Activated naive CD8-positive, alpha-beta T cell treated with anti-CD3 and anti-CD28 coated beads, Interleukin-2, amount 10 ng/mL, durations not matched to agents 7 days and 5 days (primary cell): ENCODE data around the gene GALM. TPM values are rescaled to one million over a fixed set of nuclear protein-coding genes. Genes with fewer than 3 reads are reported as not detected.
A peak's percentile ranks its signal among the peaks of the same experiment; 100 is the strongest.
"Not testable (repeated sequence)": the region's sequence is repeated elsewhere in the genome, so short reads cannot be mapped to it uniquely, and the experiment has no call there.

Experiments used
- ATAC-seq: fragments of 150-1000 bp; cut with Tn5 transposase; one replicate; pipeline ENCODE4 v1.10.0; 2021; ENCODE audit warnings: low read depth, moderate library complexity
- POLR2A ChIA-PET: fragments of 350-600 bp; sonication (Branson Sonifier 250); formaldehyde crosslinking; loops from one replicate; lab custom pipeline; 2021; ENCODE audit warnings: antibody characterized with exemption; lab: Charles Lee
- DNase-seq: peaks from one replicate; pipeline ENCODE4 v3.0.0; 2021
- H3K27ac Mint-ChIP-seq: one replicate; pipeline ENCODE4 v1.8.0; 2022; ENCODE audit warnings: mild to moderate bottlenecking, mixed read lengths
- H3K27me3 Mint-ChIP-seq: one replicate; pipeline ENCODE4 v1.8.0; 2022; ENCODE audit warnings: mild to moderate bottlenecking, moderate library complexity, mixed read lengths
- H3K36me3 Mint-ChIP-seq: one replicate; pipeline ENCODE4 v1.8.0; 2021; ENCODE audit warnings: mild to moderate bottlenecking, mixed read lengths
- H3K4me1 Mint-ChIP-seq: one replicate; pipeline ENCODE4 v1.8.0; 2021; ENCODE audit warnings: mixed read lengths
- H3K4me3 Mint-ChIP-seq: one replicate; pipeline ENCODE4 v1.8.0; 2022; ENCODE audit warnings: mild to moderate bottlenecking, moderate library complexity, mixed read lengths
- H3K9me3 Mint-ChIP-seq: one replicate; pipeline ENCODE4 v1.8.0; 2021; ENCODE audit warnings: mixed read lengths
- total RNA-seq, 2 experiments: library from RNA; stranded (reverse); gene quantifications; one replicate each; pipeline ENCODE4 v1.2.3, GENCODE V29; 2021

GALM gene
- total RNA-seq, 2 experiments from 2014 or later: 28.3 to 30.2 TPM

- POLR2A ChIA-PET: no interaction called here
- Mint-ChIP-seq H3K9me3 (peaks cover 3% of the 10 kb centered on the region), H3K4me3 (no peak overlapping the region), H3K36me3 (peaks cover 40% of the 10 kb centered on the region), H3K27me3 (no peaks in the 10 kb centered on the region), H3K27ac (no peak overlapping the region), H3K4me1 (peaks cover 36% of the 10 kb centered on the region)
- DNase-seq (no peak), ATAC-seq (no peak)
Observed at GRCh38 chr2:38711558-38711957, 45.6 kb downstream of the GALM start.

- ATAC-seq: no peak
- Mint-ChIP-seq H3K27ac (peak overlapping the region; percentile 17), H3K4me1 (peaks cover 33% of the 10 kb centered on the region), H3K4me3 (no peak overlapping the region), H3K9me3 (peaks cover 3% of the 10 kb centered on the region), H3K36me3 (peaks cover 44% of the 10 kb centered on the region), H3K27me3 (no peaks in the 10 kb centered on the region)
- DNase-seq: no peak
- POLR2A ChIA-PET: no interaction called here
Observed at GRCh38 chr2:38712413-38712812, 46.5 kb downstream of the GALM start.

- Mint-ChIP-seq H3K4me1 (peaks cover 33% of the 10 kb centered on the region), H3K9me3 (peaks cover 3% of the 10 kb centered on the region), H3K27me3 (no peaks in the 10 kb centered on the region), H3K36me3 (peaks cover 47% of the 10 kb centered on the region), H3K27ac (no peak overlapping the region), H3K4me3 (no peak overlapping the region)
- POLR2A ChIA-PET: interaction anchor here (1.3 kb wide), 1 partner anchor 38 kb away, joined by 6 read pairs; the partner anchor contains the start of gene SRSF7
- no peak for DNase-seq
- ATAC-seq: no peak
Observed at GRCh38 chr2:38712871-38713270, 47.0 kb downstream of the GALM start.

GRCh38 chr2:38713338-38713737 lies 47.4 kb downstream of the GALM start:
- POLR2A ChIA-PET: interaction anchor here (1.3 kb wide), 1 partner anchor 38 kb away, joined by 6 read pairs; the partner anchor contains the start of gene SRSF7
- Mint-ChIP-seq H3K9me3 (peaks cover 3% of the 10 kb centered on the region), H3K4me3 (no peak overlapping the region), H3K27me3 (no peaks in the 10 kb centered on the region), H3K4me1 (peaks cover 33% of the 10 kb centered on the region), H3K36me3 (peaks cover 48% of the 10 kb centered on the region), H3K27ac (no peak overlapping the region)
- ATAC-seq (no peak), DNase-seq (no peak)

- H3K4me3 Mint-ChIP-seq, H3K9me3 Mint-ChIP-seq, H3K27me3 Mint-ChIP-seq, DNase-seq, H3K27ac Mint-ChIP-seq, ATAC-seq: not testable (repeated sequence)
- H3K36me3 Mint-ChIP-seq: peaks cover 56% of the 10 kb centered on the region
- POLR2A ChIA-PET: interaction anchor here (1.6 kb wide), 1 partner anchor 16 kb away, joined by 3 read pairs; no protein-coding TSS in a partner anchor
- peaks cover 18% of the 10 kb centered on the region for H3K4me1 Mint-ChIP-seq
Observed at GRCh38 chr2:38714941-38715340, 49.0 kb downstream of the GALM start.

GRCh38 chr2:38716185-38716584 lies 50.3 kb downstream of the GALM start:
- DNase-seq: no peak
- POLR2A ChIA-PET: no interaction called here
- no peak overlapping the region for H3K4me3 Mint-ChIP-seq
- peaks cover 3% of the 10 kb centered on the region for H3K9me3 Mint-ChIP-seq
- H3K27me3 Mint-ChIP-seq: no peaks in the 10 kb centered on the region
- H3K36me3 Mint-ChIP-seq: peaks cover 65% of the 10 kb centered on the region
- no peak overlapping the region for H3K27ac Mint-ChIP-seq
- no peak for ATAC-seq
- H3K4me1 Mint-ChIP-seq: peaks cover 24% of the 10 kb centered on the region

- H3K27ac Mint-ChIP-seq: no peak overlapping the region
- no peak for ATAC-seq
Observed at GRCh38 chr2:38718601-38719000, 52.7 kb downstream of the GALM start.

GRCh38 chr2:38719706-38720105 lies 53.8 kb downstream of the GALM start:
- Mint-ChIP-seq H3K4me1 (peaks cover 30% of the 10 kb centered on the region), H3K36me3 (peaks cover 42% of the 10 kb centered on the region)

More at GRCh38 chr2:38718601-38719000, 52.7 kb downstream of the GALM start:
- Mint-ChIP-seq H3K9me3 (no peaks in the 10 kb centered on the region), H3K27me3 (no peaks in the 10 kb centered on the region), H3K4me1 (peaks cover 36% of the 10 kb centered on the region), H3K4me3 (no peak overlapping the region), H3K36me3 (peaks cover 50% of the 10 kb centered on the region)
- no peak for DNase-seq
- POLR2A ChIA-PET: no interaction called here

GRCh38 chr2:38720613-38721241 lies 54.8 kb downstream of the GALM start:
- Mint-ChIP-seq H3K4me3 (no peak overlapping the region), H3K27ac (peak overlapping the region; percentile 79), H3K27me3 (no peaks in the 10 kb centered on the region), H3K4me1 (peaks cover 29% of the 10 kb centered on the region), H3K9me3 (no peaks in the 10 kb centered on the region), H3K36me3 (peaks cover 39% of the 10 kb centered on the region)
- ATAC-seq (no peak), DNase-seq (peak; percentile 22)
- POLR2A ChIA-PET: no interaction called here

More at GRCh38 chr2:38719706-38720105, 53.8 kb downstream of the GALM start:
- POLR2A ChIA-PET: no interaction called here
- DNase-seq (no peak), ATAC-seq (no peak)
- Mint-ChIP-seq H3K4me3 (no peak overlapping the region), H3K27me3 (no peaks in the 10 kb centered on the region), H3K9me3 (no peaks in the 10 kb centered on the region), H3K27ac (no peak overlapping the region)

- H3K9me3 Mint-ChIP-seq: no peaks in the 10 kb centered on the region
- POLR2A ChIA-PET: interaction anchor here (1.1 to 2.4 kb wide), 3 partner anchors 28 to 141 kb away, joined by 4 to 8 read pairs (median 6); partner anchors contain the start of genes HNRNPLL and SRSF7
- H3K4me3 Mint-ChIP-seq: peak overlapping the region; percentile 64
- ATAC-seq: peak; percentile 77
- peak; percentile 37 for DNase-seq
- H3K36me3 Mint-ChIP-seq: peaks cover 28% of the 10 kb centered on the region
- H3K4me1 Mint-ChIP-seq: peaks cover 31% of the 10 kb centered on the region
- no peaks in the 10 kb centered on the region for H3K27me3 Mint-ChIP-seq
- H3K27ac Mint-ChIP-seq: peak overlapping the region; percentile 78
Observed at GRCh38 chr2:38722271-38723061, 56.6 kb downstream of the GALM start.

- peak overlapping the region; percentile 7 for H3K4me3 Mint-ChIP-seq
- H3K4me1 Mint-ChIP-seq: peaks cover 33% of the 10 kb centered on the region
- H3K27ac Mint-ChIP-seq: peak overlapping the region; percentile 78
- no peaks in the 10 kb centered on the region for H3K27me3 Mint-ChIP-seq
- DNase-seq (no peak), ATAC-seq (no peak)
- no peaks in the 10 kb centered on the region for H3K9me3 Mint-ChIP-seq
- H3K36me3 Mint-ChIP-seq: peaks cover 26% of the 10 kb centered on the region
- POLR2A ChIA-PET: interaction anchor here (0.6 to 2.4 kb wide), 2 partner anchors 12 to 28 kb away, joined by 3 to 8 read pairs; partner anchors contain the start of gene SRSF7
Observed at GRCh38 chr2:38723173-38723572, 57.3 kb downstream of the GALM start.

- POLR2A ChIA-PET: no interaction called here
- no peaks in the 10 kb centered on the region for H3K27me3 Mint-ChIP-seq
- H3K27ac Mint-ChIP-seq: no peak overlapping the region
- DNase-seq (no peak), ATAC-seq (no peak)
- no peak overlapping the region for H3K4me3 Mint-ChIP-seq
- H3K4me1 Mint-ChIP-seq: peaks cover 11% of the 10 kb centered on the region
- no peaks in the 10 kb centered on the region for H3K9me3 Mint-ChIP-seq
- peaks cover 9% of the 10 kb centered on the region for H3K36me3 Mint-ChIP-seq
Observed at GRCh38 chr2:38727661-38728060, 61.7 kb downstream of the GALM start.

GRCh38 chr2:38728694-38729093 lies 62.8 kb downstream of the GALM start:
- ATAC-seq (no peak), DNase-seq (no peak)
- POLR2A ChIA-PET: no interaction called here
- Mint-ChIP-seq H3K27me3 (no peaks in the 10 kb centered on the region), H3K36me3 (peaks cover 13% of the 10 kb centered on the region), H3K27ac (no peak overlapping the region), H3K9me3 (no peaks in the 10 kb centered on the region), H3K4me1 (peaks cover 4% of the 10 kb centered on the region), H3K4me3 (no peak overlapping the region)
